SU-DHL-6 (cell line): Measurements from ENCODE around the gene COX11.

Experiments used
- H2AFZ ChIP-seq: fragments of 200-600 bp; sonication (generic); 2 replicates; pipeline ENCODE4 v1.6.1; 2014; ENCODE audit warnings: low read depth, mild to moderate bottlenecking, moderate library complexity, mixed read lengths, antibody characterized with exemption, low read length; ENCODE audit not compliant: severe bottlenecking
- H3F3A ChIP-seq: fragments of 200-600 bp; shearing (Covaris generic); 2 replicates; pipeline ENCODE4 v1.6.0; 2016; ENCODE audit warnings: antibody characterized with exemption, mild to moderate bottlenecking; ENCODE audit not compliant: insufficient read depth
- H3K27ac ChIP-seq: fragments of 200-600 bp; sonication (generic); 2 replicates; pipeline ENCODE4 v1.5.1; 2016; ENCODE audit warnings: low read depth, mild to moderate bottlenecking, low read length, moderate library complexity, mixed read lengths
- H3K27me3 ChIP-seq: fragments of 200-600 bp; sonication (generic), shearing (Covaris generic); 2 replicates; pipeline ENCODE4 v1.6.0; 2014; ENCODE audit warnings: mild to moderate bottlenecking, low read length
- H3K36me3 ChIP-seq: fragments of 200-600 bp; sonication (generic); 2 replicates; pipeline ENCODE4 v1.6.1; 2014; ENCODE audit warnings: mild to moderate bottlenecking, low read length, mixed read lengths
- H3K4me2 ChIP-seq: fragments of 300-600, 200-600 bp; shearing (Covaris generic), sonication (generic); 2 replicates; pipeline ENCODE4 v1.6.0; 2014; ENCODE audit warnings: low read length, low read depth, mild to moderate bottlenecking; ENCODE audit not compliant: poor library complexity, severe bottlenecking
- H3K4me3 ChIP-seq: fragments of 200-600 bp; sonication (generic); 2 replicates; pipeline ENCODE4 v1.5.1; 2014; ENCODE audit warnings: antibody characterized with exemption, low read length, mild to moderate bottlenecking, mixed read lengths; ENCODE audit not compliant: insufficient read depth, poor library complexity, severe bottlenecking
- H3K79me2 ChIP-seq: fragments of 200-600 bp; sonication (generic); 2 replicates; pipeline ENCODE4 v1.6.1; 2014; ENCODE audit warnings: mild to moderate bottlenecking, low read length, moderate library complexity; ENCODE audit not compliant: insufficient read depth
- H3K9ac ChIP-seq: fragments of 200-600 bp; sonication (generic); 2 replicates; pipeline ENCODE4 v1.7.0; 2014; ENCODE audit warnings: mild to moderate bottlenecking, low read length
- H3K9me2 ChIP-seq: fragments of 200-600 bp; sonication (generic); replicated peaks from 2 replicates; pipeline ENCODE4 v1.6.1; 2014; ENCODE audit warnings: low read length; ENCODE audit not compliant: insufficient read depth
- H3K9me3 ChIP-seq: fragments of 200-600 bp; sonication (generic); 2 replicates; pipeline ENCODE4 v1.6.1; 2014; ENCODE audit warnings: low read length, mixed read lengths; ENCODE audit not compliant: insufficient read depth
- H4K20me1 ChIP-seq: fragments of 200-600 bp; sonication (generic); 2 replicates; pipeline ENCODE4 v1.6.1; 2014; ENCODE audit warnings: low read depth, mild to moderate bottlenecking, antibody characterized with exemption, low read length, moderate library complexity, mixed read lengths
- EZH2phosphoT487 ChIP-seq: fragments of 200-600 bp; sonication (generic), shearing (Covaris generic); conservative IDR thresholded peaks from 2 replicates; pipeline ENCODE4 v1.6.1; 2018; ENCODE audit warnings: mild to moderate bottlenecking, antibody characterized with exemption, low read length, moderate library complexity, mixed read lengths
- TF ChIP-seq, protein P1 (sequence below): fragments of 200-600 bp; sonication (generic); IDR thresholded peaks from one replicate; pipeline ENCODE4 v1.5.1; 2017; ENCODE audit warnings: antibody characterized with exemption, mild to moderate bottlenecking, low read length, moderate library complexity; ENCODE audit not compliant: insufficient read depth, poor library complexity, severe bottlenecking

Gene COX11

DNA sequence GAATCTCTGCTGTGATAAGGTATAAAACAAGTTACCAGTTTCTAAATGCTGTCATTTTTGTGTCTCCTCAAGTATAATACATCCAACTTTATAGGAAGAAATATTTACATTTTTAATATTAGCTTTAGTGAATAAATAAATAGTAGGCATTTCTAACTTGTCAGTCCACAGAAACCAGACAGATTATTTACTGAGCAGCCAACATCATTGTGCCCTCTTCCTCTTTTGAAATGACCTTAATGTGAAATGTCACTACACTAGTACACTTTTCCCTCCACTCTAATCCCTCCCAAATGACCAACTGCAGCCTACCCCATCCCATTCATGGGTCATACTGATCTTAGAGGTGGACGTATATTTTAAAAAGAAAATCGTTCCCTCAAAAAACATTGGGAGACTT lies 9.3 kb upstream of the COX11 start:
- no peak overlapping the region for H3K4me2 ChIP-seq
- H3K4me3 ChIP-seq = no peak overlapping the region
- no peak overlapping the region for H2AFZ ChIP-seq
- no peak for TF ChIP-seq EZH2phosphoT487
- TF ChIP-seq, protein P1, sequence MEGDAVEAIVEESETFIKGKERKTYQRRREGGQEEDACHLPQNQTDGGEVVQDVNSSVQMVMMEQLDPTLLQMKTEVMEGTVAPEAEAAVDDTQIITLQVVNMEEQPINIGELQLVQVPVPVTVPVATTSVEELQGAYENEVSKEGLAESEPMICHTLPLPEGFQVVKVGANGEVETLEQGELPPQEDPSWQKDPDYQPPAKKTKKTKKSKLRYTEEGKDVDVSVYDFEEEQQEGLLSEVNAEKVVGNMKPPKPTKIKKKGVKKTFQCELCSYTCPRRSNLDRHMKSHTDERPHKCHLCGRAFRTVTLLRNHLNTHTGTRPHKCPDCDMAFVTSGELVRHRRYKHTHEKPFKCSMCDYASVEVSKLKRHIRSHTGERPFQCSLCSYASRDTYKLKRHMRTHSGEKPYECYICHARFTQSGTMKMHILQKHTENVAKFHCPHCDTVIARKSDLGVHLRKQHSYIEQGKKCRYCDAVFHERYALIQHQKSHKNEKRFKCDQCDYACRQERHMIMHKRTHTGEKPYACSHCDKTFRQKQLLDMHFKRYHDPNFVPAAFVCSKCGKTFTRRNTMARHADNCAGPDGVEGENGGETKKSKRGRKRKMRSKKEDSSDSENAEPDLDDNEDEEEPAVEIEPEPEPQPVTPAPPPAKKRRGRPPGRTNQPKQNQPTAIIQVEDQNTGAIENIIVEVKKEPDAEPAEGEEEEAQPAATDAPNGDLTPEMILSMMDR = no peak
- no peaks in the 10 kb centered on the region for H3K27me3 ChIP-seq
- no peak overlapping the region for H3K9ac ChIP-seq
- no peaks in the 10 kb centered on the region for H3F3A ChIP-seq
- H3K9me3 ChIP-seq = no peaks in the 10 kb centered on the region
- H3K36me3 ChIP-seq = no peaks in the 10 kb centered on the region; the same call in 1 of the 2 replicates
- no peaks in the 10 kb centered on the region for H3K9me2 ChIP-seq
- 0 out of 2 replicates have a peak, but pooled peaks cover 4% of the 10 kb centered on the region for H4K20me1 ChIP-seq
- no peak overlapping the region for H3K27ac ChIP-seq
- H3K79me2 ChIP-seq = peaks cover 9% of the 10 kb centered on the region; the same call in 1 of the 2 replicates

DNA sequence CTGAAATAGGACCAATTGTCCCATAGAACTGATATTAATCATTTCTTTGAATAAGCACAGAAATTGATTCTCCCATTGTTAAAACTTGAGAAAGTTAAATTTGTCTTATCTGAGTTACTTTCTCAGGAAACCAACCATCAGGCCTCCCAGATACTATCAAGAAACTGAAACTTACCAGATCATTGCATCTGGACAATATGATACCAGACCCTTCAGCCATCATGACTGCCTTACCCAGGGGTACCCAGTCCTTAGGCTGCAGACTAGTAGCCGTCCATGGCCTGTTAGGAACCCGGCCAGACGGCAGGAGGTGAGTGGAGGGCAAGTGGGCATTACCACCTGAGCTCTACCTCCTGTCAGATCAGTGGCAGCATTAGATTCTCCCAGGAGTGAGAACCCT lies 7.9 kb upstream of the COX11 start:
- Histone ChIP-seq H2AFZ (no peak overlapping the region), H3K9ac (no peak overlapping the region), H3K4me3 (no peak overlapping the region), H3K36me3 (no peaks in the 10 kb centered on the region; the same call in 1 of the 2 replicates), H3K79me2 (peaks cover 9% of the 10 kb centered on the region; the same call in 1 of the 2 replicates), H3K9me2 (no peaks in the 10 kb centered on the region), H3K27me3 (no peaks in the 10 kb centered on the region), H3F3A (no peaks in the 10 kb centered on the region), H3K27ac (no peak overlapping the region), H3K9me3 (no peaks in the 10 kb centered on the region), H3K4me2 (no peak overlapping the region), H4K20me1 (0 out of 2 replicates have a peak, but pooled peaks cover 4% of the 10 kb centered on the region)
- TF ChIP-seq, protein P1 = no peak
- no peak for TF ChIP-seq EZH2phosphoT487

DNA sequence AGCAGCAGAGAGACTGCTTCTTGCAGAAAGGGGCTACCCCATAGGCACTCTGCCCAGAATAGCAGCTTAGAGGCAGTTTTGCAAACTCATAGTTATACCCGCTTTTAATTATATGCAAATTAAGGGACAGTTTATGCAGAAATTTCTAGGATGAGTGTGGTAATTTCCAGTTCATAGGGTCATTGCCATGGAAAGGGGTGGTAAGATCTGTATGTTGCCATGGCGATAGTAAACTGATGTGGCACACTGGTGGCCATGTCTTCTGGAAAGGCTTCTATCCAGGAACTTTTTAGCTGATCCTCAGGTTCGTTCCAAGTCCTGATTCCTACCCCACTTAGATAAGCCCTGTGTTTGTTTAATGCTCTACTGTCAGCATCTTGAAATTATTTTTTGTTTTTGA lies 6.3 kb upstream of the COX11 start:
- H3F3A ChIP-seq = no peaks in the 10 kb centered on the region
- no peaks in the 10 kb centered on the region for H3K36me3 ChIP-seq
- H3K9ac ChIP-seq = no peak overlapping the region
- H4K20me1 ChIP-seq = 0 out of 2 replicates have a peak, but pooled peaks cover 4% of the 10 kb centered on the region
- no peak overlapping the region for H2AFZ ChIP-seq
- TF ChIP-seq, protein P1 = no peak
- TF ChIP-seq EZH2phosphoT487 = no peak
- no peaks in the 10 kb centered on the region for H3K9me3 ChIP-seq
- H3K79me2 ChIP-seq = peaks cover 13% of the 10 kb centered on the region
- H3K9me2 ChIP-seq = no peaks in the 10 kb centered on the region
- no peak overlapping the region for H3K4me3 ChIP-seq
- no peak overlapping the region for H3K27ac ChIP-seq
- H3K4me2 ChIP-seq = no peak overlapping the region
- H3K27me3 ChIP-seq = no peaks in the 10 kb centered on the region
